Peyer's patch (tissue), 4 donors: ENCODE results near the gene TMC1. TPM values are rescaled to one million over a fixed set of nuclear protein-coding genes. Genes with fewer than 3 reads are reported as not detected.

Experiments
- DNase-seq, 3 donors: peaks; one replicate each; pipeline ENCODE4 v3.0.0-alpha.2; 2017 to 2019
- H3K27ac ChIP-seq, 4 donors: fragments of 200-600 bp; sonication (generic); one replicate each; pipeline ENCODE4 v1.5.1; 2016 to 2019
- H3K27me3 ChIP-seq, 2 donors: fragments of 200-600 bp; sonication (generic); one replicate each; pipeline ENCODE4 v1.5.1; 2019
- H3K36me3 ChIP-seq, 3 donors: fragments of 200-600 bp; sonication (generic); one replicate each; pipeline ENCODE4 v1.5.1; 2016 to 2019
- H3K4me1 ChIP-seq, 4 donors: fragments of 200-600 bp; sonication (generic); one replicate each; pipeline ENCODE4 v1.5.1; 2016 to 2019
- H3K4me3 ChIP-seq, 4 donors: fragments of 200-600 bp; sonication (generic); 1 replicate in 3 of 4; 2 replicates in 1 of 4; pipeline ENCODE4 v1.5.1; 2016 to 2019; ENCODE audit warnings: mild to moderate bottlenecking in 1 of 4
- H3K9me3 ChIP-seq, 4 donors: fragments of 200-600 bp; sonication (generic); one replicate each; pipeline ENCODE4 v1.5.1; 2016 to 2019; ENCODE audit warnings: mild to moderate bottlenecking in 1 of 4
- POLR2A ChIP-seq, 2 donors: fragments of 450-650 bp; IDR thresholded peaks; one replicate each; pipeline ENCODE4 v1.5.1; 2017; ENCODE audit warnings: antibody characterized with exemption in 2 of 2, mild to moderate bottlenecking in 2 of 2, moderate library complexity in 2 of 2
- total RNA-seq, 4 donors: library from RNA; depleted of rRNA; stranded (reverse); fragments of >200 nt; gene quantifications; one replicate each; pipeline ENCODE4 v1.1.0, GENCODE V29; 2016
- TF ChIP-seq, protein P1 (sequence below), 6 experiments: fragments of 450-650 bp in 4 of 6; fragments of 200-600 bp in 2 of 6; sonication (generic) in 1 of 6; IDR thresholded peaks; one replicate each; pipeline ENCODE4 v1.5.1; 2017 to 2019; ENCODE audit warnings: antibody characterized with exemption in 6 of 6, mild to moderate bottlenecking in 3 of 6, moderate library complexity in 1 of 6

The TMC1 gene
- total RNA-seq, 4 donors from 2014 or later: not detected

DNA sequence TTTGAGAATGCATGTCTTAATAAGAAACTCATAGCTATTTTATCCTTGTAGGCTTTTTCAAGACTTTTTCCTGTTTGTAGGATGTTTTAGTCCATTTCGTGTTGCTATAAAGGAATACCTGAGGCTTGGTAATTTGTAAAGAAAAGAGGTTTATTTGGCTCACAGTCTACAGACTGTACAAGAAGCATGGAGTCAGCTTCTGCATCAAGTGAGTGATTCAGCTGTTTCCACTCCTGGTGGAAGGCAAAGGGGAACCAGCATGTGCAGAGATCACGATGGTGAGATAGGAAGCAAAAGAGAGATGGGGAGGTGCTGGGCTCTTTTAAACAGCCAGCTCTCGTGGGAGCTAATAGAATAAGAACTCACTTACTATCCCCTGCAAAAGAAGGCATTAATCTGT, 254.2 kb downstream of the TMC1 start:
- TF ChIP-seq, protein P1, sequence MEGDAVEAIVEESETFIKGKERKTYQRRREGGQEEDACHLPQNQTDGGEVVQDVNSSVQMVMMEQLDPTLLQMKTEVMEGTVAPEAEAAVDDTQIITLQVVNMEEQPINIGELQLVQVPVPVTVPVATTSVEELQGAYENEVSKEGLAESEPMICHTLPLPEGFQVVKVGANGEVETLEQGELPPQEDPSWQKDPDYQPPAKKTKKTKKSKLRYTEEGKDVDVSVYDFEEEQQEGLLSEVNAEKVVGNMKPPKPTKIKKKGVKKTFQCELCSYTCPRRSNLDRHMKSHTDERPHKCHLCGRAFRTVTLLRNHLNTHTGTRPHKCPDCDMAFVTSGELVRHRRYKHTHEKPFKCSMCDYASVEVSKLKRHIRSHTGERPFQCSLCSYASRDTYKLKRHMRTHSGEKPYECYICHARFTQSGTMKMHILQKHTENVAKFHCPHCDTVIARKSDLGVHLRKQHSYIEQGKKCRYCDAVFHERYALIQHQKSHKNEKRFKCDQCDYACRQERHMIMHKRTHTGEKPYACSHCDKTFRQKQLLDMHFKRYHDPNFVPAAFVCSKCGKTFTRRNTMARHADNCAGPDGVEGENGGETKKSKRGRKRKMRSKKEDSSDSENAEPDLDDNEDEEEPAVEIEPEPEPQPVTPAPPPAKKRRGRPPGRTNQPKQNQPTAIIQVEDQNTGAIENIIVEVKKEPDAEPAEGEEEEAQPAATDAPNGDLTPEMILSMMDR (IDR thresholded peaks at IDR 0.05): no peak
- TF ChIP-seq POLR2A (IDR thresholded peaks at IDR 0.05): no peak
- H3K9me3 ChIP-seq: no peaks in the 10 kb centered on the region
- DNase-seq: no peak
- no peak overlapping the region for H3K27ac ChIP-seq
- no peak overlapping the region for H3K4me3 ChIP-seq
- no peaks in the 10 kb centered on the region for H3K4me1 ChIP-seq
- no peaks in the 10 kb centered on the region for H3K36me3 ChIP-seq
- H3K27me3 ChIP-seq: no peaks in the 10 kb centered on the region

DNA sequence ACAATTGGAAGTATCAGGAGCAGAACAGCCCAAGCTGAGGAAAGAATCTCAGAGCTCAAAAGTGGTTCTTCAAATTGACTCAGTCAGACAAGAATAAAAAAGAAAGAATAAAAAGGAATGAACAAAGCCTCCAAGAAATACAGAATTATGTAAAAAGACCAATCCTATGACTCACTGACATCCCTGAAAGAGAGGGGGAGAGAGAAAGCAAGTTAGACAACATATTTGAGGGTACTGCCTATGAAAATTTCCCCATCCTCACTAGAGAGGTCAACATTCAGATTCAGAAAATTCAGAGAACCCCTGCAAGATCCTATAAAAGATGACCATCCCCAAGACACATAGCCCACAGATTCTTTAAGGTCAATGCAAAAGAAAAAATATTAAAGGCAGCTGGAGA, 258.2 kb downstream of the TMC1 start:
- Histone ChIP-seq H3K4me1 (no peaks in the 10 kb centered on the region), H3K4me3 (no peak overlapping the region), H3K27ac (no peak overlapping the region), H3K9me3 (no peaks in the 10 kb centered on the region), H3K36me3 (no peaks in the 10 kb centered on the region), H3K27me3 (no peaks in the 10 kb centered on the region)
- TF ChIP-seq, protein P1 (IDR thresholded peaks at IDR 0.05): no peak
- no peak for TF ChIP-seq POLR2A (IDR thresholded peaks at IDR 0.05)
- DNase-seq: no peak

DNA sequence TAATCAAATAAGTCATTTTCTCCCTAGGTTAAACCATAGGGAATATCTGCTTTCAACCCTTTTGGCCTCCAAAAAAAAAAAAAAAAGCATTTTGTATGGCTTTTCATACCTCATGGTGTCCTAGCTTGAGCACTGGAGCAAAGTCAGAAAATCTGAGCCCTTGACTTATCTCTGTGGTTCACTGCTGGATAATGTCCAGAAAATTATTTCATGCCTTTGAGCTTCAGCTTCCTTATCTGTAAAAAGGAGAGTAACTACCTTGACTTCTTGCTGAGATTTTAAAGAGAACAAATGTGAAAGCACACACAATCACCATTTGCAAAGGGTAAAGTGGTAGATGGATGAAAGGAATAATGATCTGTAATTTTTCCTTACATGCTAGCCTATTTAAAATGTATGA, 265.5 kb downstream of the TMC1 start:
- no peak overlapping the region for H3K4me3 ChIP-seq
- no peak overlapping the region for H3K27ac ChIP-seq
- no peaks in the 10 kb centered on the region for H3K9me3 ChIP-seq
- H3K36me3 ChIP-seq: no peaks in the 10 kb centered on the region
- H3K27me3 ChIP-seq: no peaks in the 10 kb centered on the region
- DNase-seq: no peak
- no peak for TF ChIP-seq POLR2A (IDR thresholded peaks at IDR 0.05)
- H3K4me1 ChIP-seq: no peaks in the 10 kb centered on the region

DNA sequence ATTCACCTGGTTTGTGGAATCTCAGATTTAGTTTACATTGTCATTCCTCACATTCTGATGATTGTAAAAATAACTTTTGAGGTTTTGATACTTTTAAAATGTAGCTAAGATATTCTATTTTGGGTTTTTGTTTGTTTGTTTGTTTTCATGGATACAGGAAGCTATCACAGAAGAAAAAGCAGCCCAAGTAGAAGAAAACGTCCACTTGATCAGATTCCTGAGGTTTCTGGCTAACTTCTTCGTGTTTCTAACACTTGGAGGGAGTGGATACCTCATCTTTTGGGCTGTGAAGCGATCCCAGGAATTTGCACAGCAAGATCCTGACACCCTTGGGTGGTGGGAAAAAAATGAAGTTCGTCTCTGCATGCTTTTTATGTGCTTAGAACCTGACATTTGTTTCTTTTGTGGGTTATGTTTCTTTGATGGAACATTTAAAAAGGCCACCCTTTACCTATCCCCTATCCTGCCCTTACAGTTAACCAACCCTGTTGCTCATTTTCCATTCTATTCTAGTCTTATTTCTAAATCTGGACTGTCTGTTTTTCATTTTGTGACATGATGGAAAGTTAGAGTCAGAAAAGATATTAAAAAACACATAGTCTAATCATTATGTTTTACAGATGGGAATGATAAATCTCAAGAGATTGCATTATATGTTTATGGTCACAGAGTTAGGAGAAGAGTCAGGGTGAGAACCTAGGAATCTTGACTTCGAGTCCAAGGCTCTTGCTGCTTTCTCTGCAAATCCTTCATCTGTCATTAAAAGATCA, 267.7 kb downstream of the TMC1 start:
- Histone ChIP-seq H3K27me3 (no peaks in the 10 kb centered on the region), H3K27ac (no peak overlapping the region), H3K36me3 (no peaks in the 10 kb centered on the region), H3K4me3 (no peak overlapping the region), H3K4me1 (no peaks in the 10 kb centered on the region), H3K9me3 (no peaks in the 10 kb centered on the region)
- TF ChIP-seq, protein P1 (IDR thresholded peaks at IDR 0.05): no peak
- no peak for DNase-seq

DNA sequence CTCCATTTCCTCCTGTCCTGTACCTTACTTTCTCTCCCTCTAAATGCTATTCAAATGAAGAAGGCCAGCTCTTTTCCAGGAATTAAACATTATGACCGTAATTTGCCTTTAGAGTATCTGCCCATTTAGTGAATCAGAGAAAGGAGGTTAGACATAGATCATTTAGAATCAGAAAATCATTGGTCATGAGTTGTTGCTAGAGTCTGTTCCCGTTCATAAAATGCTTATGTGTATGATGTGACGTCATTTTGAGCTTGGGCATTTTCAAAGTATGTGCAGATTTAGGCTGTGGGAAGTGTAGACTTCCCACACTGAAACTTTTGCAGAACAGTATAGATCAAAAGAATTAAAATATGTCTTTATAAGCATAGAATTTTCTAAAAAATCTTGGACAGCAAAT, 268.5 kb downstream of the TMC1 start:
- Histone ChIP-seq H3K36me3 (no peaks in the 10 kb centered on the region), H3K27me3 (no peaks in the 10 kb centered on the region), H3K4me3 (no peak overlapping the region), H3K4me1 (no peaks in the 10 kb centered on the region), H3K27ac (no peak overlapping the region), H3K9me3 (no peaks in the 10 kb centered on the region)
- TF ChIP-seq POLR2A (IDR thresholded peaks at IDR 0.05): no peak
- TF ChIP-seq, protein P1 (IDR thresholded peaks at IDR 0.05): no peak
- DNase-seq: no peak

DNA sequence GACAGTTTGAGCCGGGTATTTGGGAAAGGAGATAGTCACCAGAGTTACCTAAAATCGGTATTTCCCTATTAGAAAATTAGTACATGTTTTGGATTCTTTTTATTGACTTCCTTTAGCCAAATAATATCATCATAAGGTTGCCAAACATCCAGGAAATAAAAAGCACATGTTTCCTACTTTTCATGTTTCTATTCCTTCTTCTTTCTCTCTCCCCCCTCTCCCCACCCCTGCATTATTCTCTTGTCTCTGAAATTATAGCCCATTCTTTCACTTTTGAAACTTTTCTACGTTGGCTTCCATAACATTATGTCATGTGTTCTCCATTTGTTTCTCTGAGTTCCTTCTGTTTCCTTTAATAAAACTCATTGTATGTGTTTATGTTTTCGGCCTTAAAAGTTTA, 269.6 kb downstream of the TMC1 start:
- Histone ChIP-seq H3K27me3 (no peaks in the 10 kb centered on the region), H3K4me3 (no peak overlapping the region), H3K4me1 (no peaks in the 10 kb centered on the region), H3K36me3 (no peaks in the 10 kb centered on the region), H3K9me3 (no peaks in the 10 kb centered on the region), H3K27ac (no peak overlapping the region)
- no peak for DNase-seq
- no peak for TF ChIP-seq POLR2A (IDR thresholded peaks at IDR 0.05)
- TF ChIP-seq, protein P1 (IDR thresholded peaks at IDR 0.05): no peak
